GM21367 (cell line): ENCODE results near the gene NARF.
A peak's percentile ranks its signal among the peaks of the same experiment; 100 is the strongest.
"Not testable (repeated sequence)": the region's sequence is repeated elsewhere in the genome, so short reads cannot be mapped to it uniquely, and the experiment has no call there.

Experiments used
- ATAC-seq: cut with Tn5 transposase; IDR thresholded peaks from one replicate; pipeline ENCODE4 v1.9.1; 2021; ENCODE audit not compliant: unreplicated experiment

NARF gene

GRCh38 chr17:82458179-82458884 lies at the start of gene NARF:
TSS of gene NARF (plus strand) at chr17:82458741. CDS start at chr17:82458804, 63 bp downstream.
- peak; percentile 88 for ATAC-seq

GRCh38 chr17:82408938-82409318 lies 49.6 kb upstream of the NARF start:
- ATAC-seq = no peak

DNA sequence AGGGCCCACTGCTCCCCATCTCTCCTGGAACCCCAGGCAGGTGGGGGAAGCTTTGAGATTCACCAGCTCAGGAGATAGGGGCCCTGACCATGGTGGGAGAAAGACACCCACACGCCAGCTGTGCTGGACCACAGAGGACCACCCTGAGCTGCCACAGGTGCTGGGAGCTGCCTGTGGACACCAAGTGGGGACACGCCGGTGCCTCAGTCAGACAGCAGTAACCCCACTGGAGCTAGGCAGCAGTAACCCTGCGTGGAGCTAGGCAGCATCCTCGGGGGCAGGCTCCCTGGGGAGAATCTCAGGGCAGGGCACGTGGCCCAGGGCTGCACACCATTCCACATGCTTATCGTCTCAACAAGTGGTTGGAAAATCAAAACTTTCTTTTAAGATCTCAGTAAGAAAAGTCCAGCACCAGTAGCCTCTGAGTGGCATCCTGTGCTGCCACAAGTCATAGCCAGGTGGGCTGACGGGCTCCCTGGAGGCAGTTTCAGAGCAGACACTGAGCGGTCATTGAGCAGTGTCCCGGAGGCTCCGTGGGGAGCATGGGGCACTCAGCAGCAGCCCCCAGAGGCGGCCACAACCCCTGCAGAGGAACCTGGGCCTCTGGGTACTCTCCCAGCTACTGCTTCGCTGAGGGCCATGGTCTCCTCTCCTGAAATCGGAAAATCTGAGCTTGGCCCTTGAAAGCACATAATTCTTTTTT lies 48.4 kb upstream of the NARF start:
- no peak for ATAC-seq

GRCh38 chr17:82411396-82412053 lies 47.0 kb upstream of the NARF start:
- no peak for ATAC-seq

GRCh38 chr17:82412081-82412480 lies 46.5 kb upstream of the NARF start:
- ATAC-seq = not testable (repeated sequence)

GRCh38 chr17:82412535-82413520 lies 45.7 kb upstream of the NARF start:
- no peak for ATAC-seq

GRCh38 chr17:82414548-82415281 lies 43.8 kb upstream of the NARF start:
- no peak for ATAC-seq

DNA sequence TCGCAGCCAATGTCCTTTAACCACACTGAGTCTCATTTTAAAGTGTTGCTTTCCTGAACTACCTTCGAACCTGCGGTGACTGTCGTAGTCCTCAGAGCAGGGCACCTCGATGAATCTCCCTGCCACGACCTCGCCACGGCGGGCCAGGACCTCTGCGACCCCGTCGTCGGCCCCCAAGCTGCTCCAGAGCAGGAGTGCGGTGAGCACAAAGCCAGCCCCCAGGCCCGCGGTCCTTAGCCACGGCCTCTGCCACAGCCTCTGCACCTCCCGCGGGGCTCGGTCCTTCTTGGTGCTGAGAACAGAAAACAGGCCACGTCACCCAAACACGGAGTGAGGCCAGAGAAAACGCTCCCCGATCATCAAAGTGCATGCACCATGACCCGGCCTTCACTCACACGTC lies 43.2 kb upstream of the NARF start:
- no peak for ATAC-seq

DNA sequence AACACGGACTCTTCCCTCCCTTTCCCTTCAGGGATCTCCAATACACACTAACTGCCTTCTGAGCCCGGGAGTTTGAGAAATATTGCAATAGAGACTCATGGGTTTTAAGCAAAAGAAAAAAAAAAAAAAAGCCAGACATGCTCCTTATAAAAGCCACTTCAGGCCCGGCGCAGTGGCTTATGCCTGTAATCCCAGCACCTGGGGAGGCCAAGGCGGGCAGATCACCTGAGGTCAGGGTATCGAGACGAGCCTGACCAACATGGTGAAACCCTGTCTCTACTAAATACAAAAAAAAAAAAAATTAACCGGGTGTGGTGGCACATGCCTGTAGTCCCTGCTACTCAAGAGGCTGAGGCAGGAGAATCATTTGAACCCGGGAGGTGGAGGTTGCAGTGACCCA lies 42.8 kb upstream of the NARF start:
- ATAC-seq = no peak

DNA sequence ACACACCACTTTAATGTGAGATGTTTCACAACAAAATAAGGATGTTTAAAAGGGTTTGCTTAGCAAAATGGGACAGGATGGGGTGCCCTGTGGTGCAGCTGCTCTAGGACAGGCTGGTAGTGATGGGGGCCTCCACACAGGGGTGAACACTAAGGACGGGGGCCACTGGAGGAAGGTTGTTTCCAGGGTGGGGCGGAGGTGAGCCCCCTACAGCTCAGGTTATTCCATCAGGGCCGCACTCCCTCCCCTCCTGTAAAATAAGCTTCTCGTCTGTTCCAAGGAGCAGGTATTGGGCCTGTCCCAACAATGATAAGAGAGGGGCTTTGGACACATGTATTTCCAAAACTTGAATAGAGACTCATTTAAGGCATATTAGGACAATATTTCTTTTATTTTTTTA lies 42.3 kb upstream of the NARF start:
- no peak for ATAC-seq

GRCh38 chr17:82416771-82417170 lies 41.8 kb upstream of the NARF start:
- ATAC-seq = no peak

- ATAC-seq = peak; percentile 82
Observed at GRCh38 chr17:82418001-82418986, 40.2 kb upstream of the NARF start, which contains the start of the genes HEXD and OGFOD3. TSS of gene HEXD (plus strand) at chr17:82418347. CDS start at chr17:82419800, 1,453 bp downstream. TSS of gene OGFOD3 (minus strand) at chr17:82418586. CDS start at chr17:82418485, 101 bp downstream.

DNA sequence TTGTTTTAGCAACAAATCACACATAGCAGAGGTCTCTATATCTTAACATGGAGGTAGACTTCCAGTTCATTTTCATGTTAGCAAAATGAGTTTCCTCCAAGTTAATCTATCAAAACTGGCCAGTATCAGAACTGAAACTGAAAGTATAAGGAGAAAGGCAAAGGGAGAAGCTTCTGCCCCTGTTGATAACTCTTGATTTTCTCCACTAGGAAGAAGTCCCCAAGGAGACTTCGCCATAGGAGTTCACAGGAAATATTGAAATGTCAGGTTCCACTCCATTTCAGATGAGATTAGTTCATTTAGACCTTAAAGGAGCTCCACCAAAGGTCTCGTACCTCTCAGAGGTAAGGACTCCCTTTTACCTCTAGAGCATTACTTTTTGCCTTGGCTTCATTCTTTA lies 39.0 kb upstream of the NARF start:
- no peak for ATAC-seq

- no peak for ATAC-seq
Observed at GRCh38 chr17:82424001-82424862, 34.3 kb upstream of the NARF start.

DNA sequence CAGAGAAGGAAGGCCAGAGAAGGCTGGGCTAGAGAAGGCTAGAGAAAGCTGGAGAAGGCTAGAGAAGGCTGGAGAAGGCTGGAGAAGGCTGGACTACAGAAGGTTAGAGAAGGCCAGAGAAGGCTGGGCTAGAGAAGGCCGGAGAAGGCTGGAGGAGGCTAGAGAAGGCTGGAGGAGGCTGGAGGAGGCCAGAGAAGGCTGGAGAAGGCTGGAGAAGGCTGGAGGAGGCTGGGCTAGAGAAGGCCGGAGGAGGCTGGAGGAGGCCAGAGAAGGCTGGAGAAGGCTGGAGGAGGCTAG lies 33.7 kb upstream of the NARF start:
- ATAC-seq = no peak

GRCh38 chr17:82428546-82428945 lies 30.0 kb upstream of the NARF start:
- no peak for ATAC-seq

- no peak for ATAC-seq
Observed at GRCh38 chr17:82429824-82430223, 28.7 kb upstream of the NARF start.

- ATAC-seq = no peak
Observed at GRCh38 chr17:82432017-82432416, 26.5 kb upstream of the NARF start.
